RWPE1 (cell line): Measurements from ENCODE around the gene IGFBP3.
A peak's percentile ranks its signal among the peaks of the same experiment; 100 is the strongest.

Experiments
- CTCF ChIA-PET: fragments of 350-600 bp; sonication (Branson Sonifier 250); formaldehyde crosslinking; extraction: SDS; loops from one replicate; lab custom pipeline; 2021; lab: Yijun Ruan, JAX
- POLR2A ChIA-PET: fragments of 400-600 bp; formaldehyde crosslinking; extraction: SDS; loops from one replicate; lab custom pipeline; 2020; ENCODE audit warnings: antibody characterized with exemption; ENCODE audit not compliant: low non-redundant PET; lab: Yijun Ruan, JAX
- DNase-seq: peaks from one replicate; pipeline ENCODE4 v3.0.0; 2012; ENCODE audit warnings: low spot score
- H3K27ac ChIP-seq: fragments of 450-650 bp; 2 replicates; pipeline ENCODE4 v1.5.1; 2017
- TF ChIP-seq, protein P1 (sequence below): fragments of 450-650 bp; conservative IDR thresholded peaks from 2 replicates; pipeline ENCODE4 v1.5.1; 2017; ENCODE audit warnings: low read depth, mild to moderate bottlenecking

Gene IGFBP3

DNA sequence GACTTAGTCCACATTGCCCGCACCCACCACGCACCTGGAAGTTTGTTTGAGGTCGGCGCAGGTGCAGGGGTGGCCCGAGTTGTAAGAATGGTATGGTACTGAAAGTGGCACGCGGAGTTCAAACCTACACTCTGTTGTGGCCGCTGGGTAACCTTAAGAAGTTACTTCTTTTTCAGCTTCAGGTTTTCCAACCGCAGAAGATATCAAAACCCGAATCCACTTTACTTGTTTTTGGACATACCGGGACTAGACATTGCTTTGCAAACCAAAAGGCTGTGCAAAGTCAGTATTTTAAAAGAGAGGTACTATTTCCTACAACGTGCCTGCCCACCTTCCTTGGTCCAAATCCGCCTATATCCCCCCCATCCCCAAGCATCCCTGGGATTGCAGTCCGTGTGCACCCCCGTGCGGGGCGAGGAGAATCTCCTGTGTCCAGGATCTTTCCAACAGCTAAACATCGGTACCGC lies 1.0 kb downstream of the IGFBP3 start:
- CTCF ChIA-PET = interaction anchor here (0.6 to 2.1 kb wide), 3 partner anchors 28 to 1168 kb away, joined by 3 to 7 read pairs (median 5); no protein-coding TSS in a partner anchor
- DNase-seq = no peak
- H3K27ac ChIP-seq = no peak overlapping the region
- TF ChIP-seq, protein P1, sequence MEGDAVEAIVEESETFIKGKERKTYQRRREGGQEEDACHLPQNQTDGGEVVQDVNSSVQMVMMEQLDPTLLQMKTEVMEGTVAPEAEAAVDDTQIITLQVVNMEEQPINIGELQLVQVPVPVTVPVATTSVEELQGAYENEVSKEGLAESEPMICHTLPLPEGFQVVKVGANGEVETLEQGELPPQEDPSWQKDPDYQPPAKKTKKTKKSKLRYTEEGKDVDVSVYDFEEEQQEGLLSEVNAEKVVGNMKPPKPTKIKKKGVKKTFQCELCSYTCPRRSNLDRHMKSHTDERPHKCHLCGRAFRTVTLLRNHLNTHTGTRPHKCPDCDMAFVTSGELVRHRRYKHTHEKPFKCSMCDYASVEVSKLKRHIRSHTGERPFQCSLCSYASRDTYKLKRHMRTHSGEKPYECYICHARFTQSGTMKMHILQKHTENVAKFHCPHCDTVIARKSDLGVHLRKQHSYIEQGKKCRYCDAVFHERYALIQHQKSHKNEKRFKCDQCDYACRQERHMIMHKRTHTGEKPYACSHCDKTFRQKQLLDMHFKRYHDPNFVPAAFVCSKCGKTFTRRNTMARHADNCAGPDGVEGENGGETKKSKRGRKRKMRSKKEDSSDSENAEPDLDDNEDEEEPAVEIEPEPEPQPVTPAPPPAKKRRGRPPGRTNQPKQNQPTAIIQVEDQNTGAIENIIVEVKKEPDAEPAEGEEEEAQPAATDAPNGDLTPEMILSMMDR = no peak
- POLR2A ChIA-PET = no interaction called here

DNA sequence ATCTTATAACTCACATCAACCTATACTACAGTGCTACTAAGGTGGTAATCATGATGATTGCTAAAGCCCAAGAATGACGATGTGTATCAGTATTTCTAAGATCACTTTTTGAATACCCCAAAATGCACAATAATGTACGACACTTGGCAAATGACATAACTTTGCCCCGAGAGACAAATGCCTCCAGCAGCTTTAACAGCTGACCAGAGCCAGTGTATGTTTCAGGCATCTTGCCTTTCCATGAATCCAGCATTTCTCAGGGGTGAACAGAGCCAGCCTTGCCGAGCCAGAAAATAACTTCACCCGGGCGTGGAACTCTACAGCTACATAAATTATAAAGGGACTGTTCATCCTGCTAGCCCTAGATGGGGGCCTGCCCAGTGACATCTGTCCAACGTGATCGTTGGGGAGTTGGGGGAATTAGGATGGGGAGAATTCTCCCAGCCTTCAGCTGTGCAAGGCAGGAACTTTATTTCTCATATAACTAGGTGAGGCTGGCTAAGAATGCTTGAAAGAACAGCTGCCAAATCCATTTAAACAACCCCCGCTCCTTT lies 1.8 kb downstream of the IGFBP3 start:
- ChIA-PET POLR2A (no interaction called here), CTCF (interaction anchor here (0.6 to 0.7 kb wide), 2 partner anchors 433 to 573 kb away, joined by 3 to 5 read pairs; no protein-coding TSS in a partner anchor)
- no peak overlapping the region for H3K27ac ChIP-seq
- no peak for DNase-seq
- TF ChIP-seq, protein P1 = no peak

DNA sequence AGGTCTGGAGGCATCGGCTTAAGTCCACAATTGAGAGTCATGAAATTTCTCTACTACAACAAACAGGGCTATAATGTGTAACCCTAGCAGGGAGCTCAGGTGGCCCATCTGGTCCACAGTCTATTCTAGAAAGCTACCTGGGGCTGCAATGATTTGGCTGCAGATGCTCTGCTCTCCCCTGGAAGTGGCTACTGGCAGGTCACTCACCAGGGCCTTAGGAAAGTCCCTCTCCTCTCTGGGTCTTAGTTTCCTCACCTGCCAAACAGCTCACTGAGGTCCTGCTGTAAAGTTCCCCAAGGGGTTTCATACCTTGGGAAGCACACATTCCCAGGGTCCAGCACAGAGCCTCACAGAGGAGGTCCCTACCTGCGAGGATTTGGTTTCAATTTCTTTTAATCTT lies 2.5 kb downstream of the IGFBP3 start:
- H3K27ac ChIP-seq = no peak overlapping the region
- TF ChIP-seq, protein P1 = no peak
- no peak for DNase-seq
- ChIA-PET CTCF (interaction anchor here (0.6 to 1.6 kb wide), 3 partner anchors 242 to 1262 kb away, joined by 3 to 8 read pairs (median 3); no protein-coding TSS in a partner anchor), POLR2A (no interaction called here)

DNA sequence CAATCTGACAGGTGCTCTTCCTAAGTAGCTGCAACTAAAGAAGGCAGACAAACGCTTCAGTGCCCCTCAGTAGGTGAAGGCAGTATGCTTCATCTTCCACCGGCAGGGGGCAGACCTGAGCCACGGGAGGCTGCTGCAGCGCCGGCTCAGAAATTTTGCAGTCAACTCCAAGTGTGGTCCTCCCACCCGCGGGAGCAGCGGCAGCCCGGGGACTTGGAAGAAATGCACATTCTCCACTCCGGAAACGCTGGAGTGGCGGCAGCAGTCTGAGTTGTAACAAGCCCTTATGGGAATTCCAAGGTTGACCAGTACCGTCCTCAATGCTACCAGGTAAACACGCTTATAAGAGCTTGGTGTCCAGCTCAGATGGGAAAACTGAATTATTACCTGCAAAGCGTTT lies 3.4 kb downstream of the IGFBP3 start:
- no peak overlapping the region for H3K27ac ChIP-seq
- TF ChIP-seq, protein P1 = peak; percentile 94
- peak; percentile 55 for DNase-seq
- ChIA-PET CTCF (interaction anchor here (0.5 to 1.6 kb wide), 9 partner anchors 9 to 1886 kb away, joined by 3 to 8 read pairs (median 3); no protein-coding TSS in a partner anchor), POLR2A (no interaction called here)

DNA sequence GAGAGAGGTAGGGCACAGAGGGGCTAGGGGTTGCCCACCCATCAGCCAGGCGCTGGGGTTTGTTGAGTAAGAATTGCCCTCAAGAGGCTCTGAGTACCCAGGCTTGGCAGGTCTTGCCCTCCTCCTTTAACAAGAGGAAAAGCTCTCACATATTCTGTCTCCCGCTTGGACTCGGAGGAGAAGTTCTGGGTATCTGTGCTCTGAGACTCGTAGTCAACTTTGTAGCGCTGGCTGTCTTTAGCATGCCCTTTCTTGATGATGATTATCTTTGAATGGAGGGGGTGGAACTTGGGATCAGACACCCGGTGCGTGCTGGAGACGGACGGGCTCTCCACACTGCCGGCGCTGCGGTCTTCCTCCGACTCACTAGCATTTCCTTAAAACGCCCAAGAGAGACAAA lies 4.0 kb downstream of the IGFBP3 start:
- H3K27ac ChIP-seq = no peak overlapping the region
- ChIA-PET POLR2A (no interaction called here), CTCF (interaction anchor here (0.5 to 1.6 kb wide), 6 partner anchors 433 to 1887 kb away, joined by 3 to 8 read pairs (median 4); no protein-coding TSS in a partner anchor)
- no peak for DNase-seq
- TF ChIP-seq, protein P1 = no peak

DNA sequence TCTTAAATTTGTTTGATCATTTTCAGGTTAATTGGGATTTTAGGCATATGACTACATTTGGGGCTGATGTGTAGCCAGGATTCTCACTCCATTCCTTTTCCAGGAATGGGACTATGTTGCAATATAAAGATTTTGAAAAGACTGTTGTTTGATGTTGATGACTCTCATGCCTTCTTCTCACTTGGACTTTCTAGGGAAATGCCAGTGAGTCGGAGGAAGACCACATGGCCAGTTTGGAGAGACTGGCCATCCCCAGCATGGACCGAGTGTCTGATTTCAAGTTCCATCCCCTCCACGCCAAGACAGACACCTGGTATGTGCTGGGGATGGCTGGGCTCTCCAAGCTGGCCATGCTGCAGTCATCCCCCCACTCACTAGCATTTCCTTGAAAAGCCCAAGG lies 5.5 kb downstream of the IGFBP3 start:
- DNase-seq = no peak
- TF ChIP-seq, protein P1 = no peak
- H3K27ac ChIP-seq = no peak overlapping the region
- CTCF ChIA-PET = interaction anchor here (0.6 kb wide), 1 partner anchor 1187 kb away, joined by 3 read pairs; no protein-coding TSS in a partner anchor
- POLR2A ChIA-PET = no interaction called here
